DOHH2 (cell line): ENCODE data around the gene ALG8.
"Not testable (repeated sequence)": the region's sequence is repeated elsewhere in the genome, so short reads cannot be mapped to it uniquely, and the experiment has no call there.

ENCODE experiments used
- H3F3A ChIP-seq: fragments of 200-600 bp; sonication (generic), shearing (Covaris generic); 2 replicates; pipeline ENCODE4 v1.6.0; 2016; ENCODE audit warnings: antibody characterized with exemption, mild to moderate bottlenecking; ENCODE audit not compliant: control insufficient read depth, insufficient read depth
- H3K27ac ChIP-seq: fragments of 200-600 bp; sonication (generic); 2 replicates; pipeline ENCODE4 v1.5.1; 2014; ENCODE audit warnings: low read depth, mild to moderate bottlenecking, low read length, moderate library complexity
- H3K27me3 ChIP-seq: fragments of 200-600 bp; sonication (generic); 2 replicates; pipeline ENCODE4 v1.6.1; 2014; ENCODE audit warnings: mild to moderate bottlenecking, low read length, mixed read lengths; ENCODE audit not compliant: control insufficient read depth
- H3K36me3 ChIP-seq: fragments of 200-600 bp; sonication (generic); 2 replicates; pipeline ENCODE4 v1.6.1; 2014; ENCODE audit warnings: mild to moderate bottlenecking, low read length, moderate library complexity, mixed read lengths; ENCODE audit not compliant: control insufficient read depth
- H3K4me1 ChIP-seq: fragments of 200-600 bp; sonication (generic); 2 replicates; pipeline ENCODE4 v1.6.1; 2014; ENCODE audit warnings: mild to moderate bottlenecking, low read length, mixed read lengths; ENCODE audit not compliant: control insufficient read depth
- H3K4me2 ChIP-seq: fragments of 200-600 bp; sonication (generic); 2 replicates; pipeline ENCODE4 v1.6.0; 2014; ENCODE audit warnings: mild to moderate bottlenecking, low read length, moderate library complexity
- H3K4me3 ChIP-seq: fragments of 200-600 bp; sonication (generic); 2 replicates; pipeline ENCODE4 v1.5.1; 2014; ENCODE audit warnings: mild to moderate bottlenecking, low read length, mixed read lengths
- H3K79me2 ChIP-seq: fragments of 200-600 bp; sonication (generic); 2 replicates; pipeline ENCODE4 v1.6.1; 2014; ENCODE audit warnings: mild to moderate bottlenecking, low read length, mixed read lengths; ENCODE audit not compliant: control insufficient read depth
- H3K9me2 ChIP-seq: fragments of 200-600 bp; sonication (generic); replicated peaks from 2 replicates; pipeline ENCODE4 v1.6.1; 2014; ENCODE audit warnings: mild to moderate bottlenecking, low read length, mixed read lengths; ENCODE audit not compliant: control insufficient read depth
- H3K9me3 ChIP-seq: fragments of 200-600 bp; sonication (generic); 2 replicates; pipeline ENCODE4 v1.6.1; 2014; ENCODE audit warnings: antibody characterized with exemption, low read length, mixed read lengths; ENCODE audit not compliant: control insufficient read depth, insufficient read depth
- H4K20me1 ChIP-seq: fragments of 200-600 bp; sonication (generic); 2 replicates; pipeline ENCODE4 v1.6.0; 2014; ENCODE audit warnings: low read depth, mild to moderate bottlenecking, antibody characterized with exemption, low read length, moderate library complexity; ENCODE audit not compliant: control insufficient read depth, insufficient read depth
- CTCF ChIP-seq: fragments of 200-600 bp; sonication (generic); IDR thresholded peaks from one replicate; pipeline ENCODE4 v1.5.1; 2014; ENCODE audit warnings: antibody characterized with exemption, mild to moderate bottlenecking, low read depth, low read length; ENCODE audit not compliant: poor library complexity, severe bottlenecking
- EZH2phosphoT487 ChIP-seq: fragments of 200-600 bp; sonication (generic); IDR thresholded peaks from 2 replicates; pipeline ENCODE4 v1.6.1; 2017; ENCODE audit warnings: borderline replicate concordance, mild to moderate bottlenecking, antibody characterized with exemption, low read length, moderate library complexity, mixed read lengths

The ALG8 gene

GRCh38 chr11:78060533-78060932 lies 78.9 kb downstream of the ALG8 start:
- H3K27me3 ChIP-seq, result no peaks in the 10 kb centered on the region
- no peaks in the 10 kb centered on the region for H3K79me2 ChIP-seq
- TF ChIP-seq CTCF, result no peak
- no peak for TF ChIP-seq EZH2phosphoT487
- no peaks in the 10 kb centered on the region for H3F3A ChIP-seq
- no peaks in the 10 kb centered on the region for H4K20me1 ChIP-seq
- no peaks in the 10 kb centered on the region for H3K36me3 ChIP-seq
- H3K4me2 ChIP-seq, result no peak overlapping the region
- no peaks in the 10 kb centered on the region for H3K9me2 ChIP-seq
- no peaks in the 10 kb centered on the region for H3K4me1 ChIP-seq
- H3K27ac ChIP-seq, result no peak overlapping the region
- H3K9me3 ChIP-seq, result no peaks in the 10 kb centered on the region
- no peak overlapping the region for H3K4me3 ChIP-seq

GRCh38 chr11:78059749-78060328 lies 79.6 kb downstream of the ALG8 start:
- not testable (repeated sequence) for H3K4me2 ChIP-seq, H3K9me3 ChIP-seq, H3K27ac ChIP-seq, H3F3A ChIP-seq, H3K36me3 ChIP-seq, H3K4me1 ChIP-seq, H3K27me3 ChIP-seq, H3K9me2 ChIP-seq, H3K79me2 ChIP-seq, H3K4me3 ChIP-seq, H4K20me1 ChIP-seq

- Histone ChIP-seq H3K9me3 (no peaks in the 10 kb centered on the region), H4K20me1 (no peaks in the 10 kb centered on the region), H3K36me3 (no peaks in the 10 kb centered on the region), H3K4me3 (no peak overlapping the region), H3K4me1 (no peaks in the 10 kb centered on the region), H3K27me3 (no peaks in the 10 kb centered on the region), H3K27ac (no peak overlapping the region), H3K4me2 (no peak overlapping the region), H3F3A (no peaks in the 10 kb centered on the region), H3K79me2 (no peaks in the 10 kb centered on the region), H3K9me2 (no peaks in the 10 kb centered on the region)
- TF ChIP-seq CTCF (no peak), EZH2phosphoT487 (no peak)
Measured at GRCh38 chr11:78057462-78058055, 81.9 kb downstream of the ALG8 start.

- H3K27ac ChIP-seq, result no peak overlapping the region
- no peaks in the 10 kb centered on the region for H3K79me2 ChIP-seq
- no peaks in the 10 kb centered on the region for H3K9me3 ChIP-seq
- H3K4me2 ChIP-seq, result no peak overlapping the region
- no peaks in the 10 kb centered on the region for H3K27me3 ChIP-seq
- no peaks in the 10 kb centered on the region for H3F3A ChIP-seq
- H4K20me1 ChIP-seq, result no peaks in the 10 kb centered on the region
- no peak overlapping the region for H3K4me3 ChIP-seq
- TF ChIP-seq EZH2phosphoT487 (no peak), CTCF (no peak)
- no peaks in the 10 kb centered on the region for H3K9me2 ChIP-seq
- no peaks in the 10 kb centered on the region for H3K36me3 ChIP-seq
- H3K4me1 ChIP-seq, result no peaks in the 10 kb centered on the region
Measured at GRCh38 chr11:78056093-78056492, 83.3 kb downstream of the ALG8 start.
